H1 (cell line): ENCODE results near the gene RUNX1. TPM values are rescaled to one million over a fixed set of nuclear protein-coding genes. Genes with fewer than 3 reads are reported as not detected.

Source experiments
- SIN3A ChIP-seq, 2 experiments: IDR thresholded peaks in 1 of 2; conservative IDR thresholded peaks in 1 of 2; 2 replicates each; pipeline ENCODE4 v1.6.1; 2011 to 2012; ENCODE audit warnings: low read length in 2 of 2, improper control_type of control experiment in 1 of 2, low read depth in 1 of 2, mild to moderate bottlenecking in 1 of 2
- polyA plus RNA-seq, 7 experiments: library from polyadenylated mRNA; depleted of rRNA in 3 of 7; stranded (reverse) in 5 of 7; unstranded in 2 of 7; fragments of >200 nt in 5 of 7; fragments of 200-250 nt in 2 of 7; gene quantifications; 1 replicate in 5 of 7; 2 replicates in 1 of 7; 4 replicates in 1 of 7; pipeline versions ENCODE4 v1.2.1 to v1.2.3, GENCODE V29; 2011 to 2013; ENCODE audit warnings: missing spikeins in 2 of 7, mixed read lengths in 2 of 7
- total RNA-seq: library from RNA; stranded (reverse); fragmentation: NEBNext Ultra II Directional; extraction: Animal tissue kit (Norgen Biotek cat#: 25700); gene quantifications from 2 replicates; pipeline ENCODE4 v1.2.1, GENCODE V29; 2021

RUNX1 gene
- total and polyA plus RNA-seq, 2 of the 8 experiments (the other 6 are each of a cell fraction or from before 2014, with no cell fraction given), result 0.20 to 0.60 TPM

- no peak for TF ChIP-seq SIN3A (conservative IDR thresholded peaks at IDR 0.05 in 1 of 2, IDR thresholded peaks at IDR 0.05 in 1 of 2; ENCODE audit: low read depth in 1 of 2, low read length in 2 of 2)
These were observed 141.4 kb downstream of the RUNX1 start (continued) for GRCh38 chr21:34907461-34908418.
